ENCODE data around the gene HPS4.
A peak's percentile ranks its signal among the peaks of the same experiment; 100 is the strongest.

Gene HPS4

DNA sequence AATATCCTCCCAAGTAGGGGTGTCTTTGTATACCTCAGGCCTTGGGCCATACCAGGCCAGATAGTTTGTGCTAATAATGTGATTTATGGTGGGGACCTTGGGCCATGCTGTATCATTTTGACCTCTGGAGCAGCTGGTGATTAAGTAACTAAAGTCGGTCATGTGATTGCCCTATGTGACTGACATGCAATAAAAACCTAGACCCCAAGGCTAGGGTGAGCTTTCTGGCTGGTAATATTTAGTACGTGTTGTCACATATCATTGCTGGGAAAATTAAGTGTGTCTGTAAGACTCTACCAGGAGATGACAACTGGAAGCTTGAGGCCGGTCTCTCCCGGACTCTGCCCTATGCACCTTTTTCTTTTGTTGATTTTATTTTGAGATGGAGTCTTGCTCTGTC lies 41.3 kb upstream of the HPS4 start:
- POLR2A ChIA-PET = no interaction called here

DNA sequence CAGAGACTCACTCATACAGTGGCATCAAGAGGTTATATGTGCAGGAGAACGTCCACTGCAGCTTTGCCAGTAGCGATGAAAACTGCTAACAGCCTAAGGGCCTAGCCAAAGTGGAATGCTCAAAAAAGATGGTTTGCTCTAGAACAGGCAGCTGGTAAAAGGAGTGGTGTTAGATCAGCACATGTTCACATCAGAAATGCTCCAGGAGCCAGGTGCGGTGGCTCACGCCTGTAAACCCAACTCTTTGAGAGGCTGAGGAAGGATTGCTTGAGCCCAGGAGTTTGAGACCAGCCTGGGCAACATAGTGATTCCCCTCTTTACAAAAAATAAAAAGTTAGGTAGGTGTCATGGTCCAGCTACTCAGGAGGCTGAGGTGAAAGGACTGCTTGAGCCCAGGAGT lies 39.0 kb upstream of the HPS4 start:
- no peak for DNase-seq
- Histone ChIP-seq H3K9me3 (ENCODE audit: control extremely low read depth in 1 of 5, control insufficient read depth in 4 of 5, insufficient read depth in 2 of 5, low read depth in 1 of 5, low read length in 4 of 5) (no peaks in the 10 kb centered on the region), H3K4me3 (ENCODE audit: control insufficient read depth in 1 of 7, extremely low read depth in 1 of 7, insufficient read depth in 4 of 7, low read depth in 2 of 7, low read length in 6 of 7) (no peak overlapping the region), H3K4me1 (ENCODE audit: control extremely low read depth in 1 of 4, control insufficient read depth in 4 of 4, insufficient read depth in 4 of 4, low read length in 3 of 4) (no peaks in the 10 kb centered on the region), H3K27ac (ENCODE audit: insufficient read depth in 1 of 2, low read depth in 1 of 2, low read length in 2 of 2, poor library complexity in 1 of 2, severe bottlenecking in 2 of 2) (no peak overlapping the region), H3K27me3 (replicated peaks in 2 of 5; ENCODE audit: control insufficient read depth in 4 of 5, insufficient read depth in 5 of 5, low read length in 4 of 5) (no peaks in the 10 kb centered on the region), H3K36me3 (ENCODE audit: control insufficient read depth in 4 of 4, insufficient read depth in 4 of 4, low read length in 3 of 4) (peaks cover 8 to 33% (median 20%) of the 10 kb centered on the region in 4 experiments)
- POLR2A ChIA-PET = no interaction called here
- WGBS (ENCODE audit: insufficient coverage) = 100% methylated on average over 4 of the region's 4 CpGs
- CTCF ChIA-PET = interaction anchor here (1.2 to 2.3 kb wide), 3 partner anchors 20 to 143 kb away, joined by 3 to 8 read pairs (median 4); no protein-coding TSS in a partner anchor

More for the DNA sequence above, 41.3 kb upstream of the HPS4 start:
- 100% methylated on average over 4 of the region's 4 CpGs for WGBS (ENCODE audit: insufficient coverage)
- H3K9me3 ChIP-seq (ENCODE audit: control extremely low read depth in 1 of 5, control insufficient read depth in 4 of 5, insufficient read depth in 2 of 5, low read depth in 1 of 5, low read length in 4 of 5) = no peaks in the 10 kb centered on the region
- CTCF ChIA-PET = interaction anchor here (1.4 kb wide), 1 partner anchor 108 kb away, joined by 3 read pairs; no protein-coding TSS in a partner anchor
- H3K4me3 ChIP-seq (ENCODE audit: control insufficient read depth in 1 of 7, extremely low read depth in 1 of 7, insufficient read depth in 4 of 7, low read depth in 2 of 7, low read length in 6 of 7) = no peak overlapping the region
- H3K27ac ChIP-seq (ENCODE audit: insufficient read depth in 1 of 2, low read depth in 1 of 2, low read length in 2 of 2, poor library complexity in 1 of 2, severe bottlenecking in 2 of 2) = no peak overlapping the region
- no peak for DNase-seq
- H3K27me3 ChIP-seq (replicated peaks in 2 of 5; ENCODE audit: control insufficient read depth in 4 of 5, insufficient read depth in 5 of 5, low read length in 4 of 5) = no peaks in the 10 kb centered on the region
- peaks cover 14 to 50% (median 34%) of the 10 kb centered on the region in 4 experiments for H3K36me3 ChIP-seq (ENCODE audit: control insufficient read depth in 4 of 4, insufficient read depth in 4 of 4, low read length in 3 of 4)
- no peaks in the 10 kb centered on the region for H3K4me1 ChIP-seq (ENCODE audit: control extremely low read depth in 1 of 4, control insufficient read depth in 4 of 4, insufficient read depth in 4 of 4, low read length in 3 of 4)

GRCh38 chr22:26522012-26522411 lies 38.4 kb upstream of the HPS4 start:
- no CpG with 5 or more reads among the region's 2 CpGs for WGBS (ENCODE audit: insufficient coverage)
- Histone ChIP-seq H3K27ac (ENCODE audit: insufficient read depth in 1 of 2, low read depth in 1 of 2, low read length in 2 of 2, poor library complexity in 1 of 2, severe bottlenecking in 2 of 2) (no peak overlapping the region), H3K36me3 (ENCODE audit: control insufficient read depth in 4 of 4, insufficient read depth in 4 of 4, low read length in 3 of 4) (peaks cover 4 to 27% (median 15%) of the 10 kb centered on the region in 4 experiments), H3K27me3 (replicated peaks in 2 of 5; ENCODE audit: control insufficient read depth in 4 of 5, insufficient read depth in 5 of 5, low read length in 4 of 5) (no peaks in the 10 kb centered on the region), H3K4me3 (ENCODE audit: control insufficient read depth in 1 of 7, extremely low read depth in 1 of 7, insufficient read depth in 4 of 7, low read depth in 2 of 7, low read length in 6 of 7) (no peak overlapping the region), H3K9me3 (ENCODE audit: control extremely low read depth in 1 of 5, control insufficient read depth in 4 of 5, insufficient read depth in 2 of 5, low read depth in 1 of 5, low read length in 4 of 5) (no peaks in the 10 kb centered on the region), H3K4me1 (ENCODE audit: control extremely low read depth in 1 of 4, control insufficient read depth in 4 of 4, insufficient read depth in 4 of 4, low read length in 3 of 4) (no peaks in the 10 kb centered on the region)
- ChIA-PET POLR2A (no interaction called here), CTCF (interaction anchor here (1.2 to 2.3 kb wide), 2 partner anchors 19 to 38 kb away, joined by 3 to 8 read pairs; no protein-coding TSS in a partner anchor)
- DNase-seq = no peak

DNA sequence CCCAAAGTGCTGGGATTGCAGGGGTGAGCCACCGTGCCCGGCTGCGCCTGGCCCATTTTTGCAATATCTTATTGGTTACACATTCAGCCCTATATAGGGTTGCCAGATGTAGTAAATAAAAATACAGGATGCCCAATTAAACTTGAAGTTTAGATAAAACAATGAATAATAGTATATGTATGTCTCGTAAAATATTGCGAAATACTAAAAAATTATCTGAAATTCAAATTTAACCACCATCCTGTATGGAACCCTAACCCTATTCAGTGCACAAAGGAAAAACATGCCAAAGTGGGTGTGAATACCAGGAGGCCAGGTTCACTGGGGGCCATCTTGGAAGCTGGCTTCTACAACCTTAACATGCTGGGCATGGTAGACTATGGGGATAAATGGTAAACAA lies 33.8 kb upstream of the HPS4 start:
- Histone ChIP-seq H3K36me3 (ENCODE audit: control insufficient read depth in 4 of 4, insufficient read depth in 4 of 4, low read length in 3 of 4) (peaks cover 0 to 3% (median 0%) of the 10 kb centered on the region in 4 experiments), H3K9me3 (ENCODE audit: control extremely low read depth in 1 of 5, control insufficient read depth in 4 of 5, insufficient read depth in 2 of 5, low read depth in 1 of 5, low read length in 4 of 5) (no peaks in the 10 kb centered on the region), H3K27me3 (replicated peaks in 2 of 5; ENCODE audit: control insufficient read depth in 4 of 5, insufficient read depth in 5 of 5, low read length in 4 of 5) (no peaks in the 10 kb centered on the region), H3K27ac (ENCODE audit: insufficient read depth in 1 of 2, low read depth in 1 of 2, low read length in 2 of 2, poor library complexity in 1 of 2, severe bottlenecking in 2 of 2) (no peak overlapping the region), H3K4me3 (ENCODE audit: control insufficient read depth in 1 of 7, extremely low read depth in 1 of 7, insufficient read depth in 4 of 7, low read depth in 2 of 7, low read length in 6 of 7) (no peak overlapping the region), H3K4me1 (ENCODE audit: control extremely low read depth in 1 of 4, control insufficient read depth in 4 of 4, insufficient read depth in 4 of 4, low read length in 3 of 4) (peaks cover 3 to 12% (median 10%) of the 10 kb centered on the region in 4 experiments)
- CTCF ChIA-PET = interaction anchor here (0.7 kb wide), 1 partner anchor 101 kb away, joined by 3 read pairs; no protein-coding TSS in a partner anchor
- DNase-seq = no peak
- WGBS (ENCODE audit: insufficient coverage) = 80% methylated on average over 1 of the region's 5 CpGs
- POLR2A ChIA-PET = no interaction called here

DNA sequence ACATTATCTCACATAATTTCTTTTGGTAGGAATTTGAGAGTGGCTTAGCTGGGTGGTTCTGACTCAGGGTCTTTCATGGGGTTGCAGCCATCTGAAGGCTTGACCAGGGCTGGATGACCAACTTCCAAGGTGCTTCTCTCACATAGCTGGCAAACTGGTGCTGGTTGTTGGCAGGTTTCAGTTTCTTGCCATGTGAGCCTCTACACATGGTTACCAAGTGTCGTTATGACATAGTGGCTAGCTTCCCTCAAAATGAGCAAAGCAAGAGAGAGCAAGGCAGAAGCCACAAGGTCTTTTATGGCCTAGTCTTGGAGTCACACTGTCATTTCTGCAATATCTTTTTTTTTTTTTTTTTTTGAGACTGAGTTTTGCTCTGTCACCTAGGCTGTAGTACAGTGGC lies 32.9 kb upstream of the HPS4 start:
- DNase-seq = peak in 1 of 3 donors; percentile 7
- ChIA-PET POLR2A (interaction anchor here (0.7 kb wide), 1 partner anchor 333 kb away, joined by 12 read pairs; no protein-coding TSS in a partner anchor), CTCF (interaction anchor here (0.6 to 1.2 kb wide), 3 partner anchors 11 to 45 kb away, joined by 3 to 6 read pairs (median 4); no protein-coding TSS in a partner anchor)
- H3K4me1 ChIP-seq (ENCODE audit: control extremely low read depth in 1 of 4, control insufficient read depth in 4 of 4, insufficient read depth in 4 of 4, low read length in 3 of 4) = peaks cover 8 to 16% (median 16%) of the 10 kb centered on the region in 4 experiments
- H3K9me3 ChIP-seq (ENCODE audit: control extremely low read depth in 1 of 5, control insufficient read depth in 4 of 5, insufficient read depth in 2 of 5, low read depth in 1 of 5, low read length in 4 of 5) = no peaks in the 10 kb centered on the region
- H3K4me3 ChIP-seq (ENCODE audit: control insufficient read depth in 1 of 7, extremely low read depth in 1 of 7, insufficient read depth in 4 of 7, low read depth in 2 of 7, low read length in 6 of 7) = no peak overlapping the region
- H3K27me3 ChIP-seq (replicated peaks in 2 of 5; ENCODE audit: control insufficient read depth in 4 of 5, insufficient read depth in 5 of 5, low read length in 4 of 5) = no peaks in the 10 kb centered on the region
- H3K27ac ChIP-seq (ENCODE audit: insufficient read depth in 1 of 2, low read depth in 1 of 2, low read length in 2 of 2, poor library complexity in 1 of 2, severe bottlenecking in 2 of 2) = no peak overlapping the region
- H3K36me3 ChIP-seq (ENCODE audit: control insufficient read depth in 4 of 4, insufficient read depth in 4 of 4, low read length in 3 of 4) = peaks cover 0 to under 1% (median 0%) of the 10 kb centered on the region in 4 experiments
- WGBS (ENCODE audit: insufficient coverage) = 100% methylated on average over 1 of the region's 1 CpG

DNA sequence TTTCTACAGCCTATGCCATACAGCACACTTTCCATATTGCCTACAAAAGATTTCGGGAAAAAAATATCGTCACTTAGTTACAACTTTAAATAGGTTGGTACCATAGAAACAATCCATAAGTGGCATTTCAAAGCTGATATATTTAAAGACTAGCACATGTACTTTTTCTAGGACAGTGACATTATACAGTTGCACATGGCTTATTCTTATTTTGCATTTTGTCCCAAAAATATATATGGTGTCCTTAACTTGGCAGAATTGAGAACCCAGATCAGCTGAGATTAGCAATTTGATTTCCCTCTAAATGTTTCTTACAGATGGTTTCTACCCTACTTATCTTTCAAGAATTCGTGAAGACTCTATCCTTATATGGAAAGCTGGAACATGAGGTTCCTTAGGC lies 32.3 kb upstream of the HPS4 start:
- no peaks in the 10 kb centered on the region for H3K36me3 ChIP-seq (ENCODE audit: control insufficient read depth in 4 of 4, insufficient read depth in 4 of 4, low read length in 3 of 4)
- no peak overlapping the region for H3K27ac ChIP-seq (ENCODE audit: insufficient read depth in 1 of 2, low read depth in 1 of 2, low read length in 2 of 2, poor library complexity in 1 of 2, severe bottlenecking in 2 of 2)
- WGBS (ENCODE audit: insufficient coverage) = no CpG with 5 or more reads among the region's 3 CpGs
- ChIA-PET POLR2A (interaction anchor here (0.7 kb wide), 1 partner anchor 333 kb away, joined by 12 read pairs; no protein-coding TSS in a partner anchor), CTCF (interaction anchor here (0.6 to 1.2 kb wide), 4 partner anchors 11 to 1078 kb away, joined by 3 to 6 read pairs (median 4); no protein-coding TSS in a partner anchor)
- H3K9me3 ChIP-seq (ENCODE audit: control extremely low read depth in 1 of 5, control insufficient read depth in 4 of 5, insufficient read depth in 2 of 5, low read depth in 1 of 5, low read length in 4 of 5) = no peaks in the 10 kb centered on the region
- no peaks in the 10 kb centered on the region for H3K27me3 ChIP-seq (replicated peaks in 2 of 5; ENCODE audit: control insufficient read depth in 4 of 5, insufficient read depth in 5 of 5, low read length in 4 of 5)
- H3K4me1 ChIP-seq (ENCODE audit: control extremely low read depth in 1 of 4, control insufficient read depth in 4 of 4, insufficient read depth in 4 of 4, low read length in 3 of 4) = peaks cover 10 to 21% (median 20%) of the 10 kb centered on the region in 4 experiments
- no peak for DNase-seq
- no peak overlapping the region for H3K4me3 ChIP-seq (ENCODE audit: control insufficient read depth in 1 of 7, extremely low read depth in 1 of 7, insufficient read depth in 4 of 7, low read depth in 2 of 7, low read length in 6 of 7)

DNA sequence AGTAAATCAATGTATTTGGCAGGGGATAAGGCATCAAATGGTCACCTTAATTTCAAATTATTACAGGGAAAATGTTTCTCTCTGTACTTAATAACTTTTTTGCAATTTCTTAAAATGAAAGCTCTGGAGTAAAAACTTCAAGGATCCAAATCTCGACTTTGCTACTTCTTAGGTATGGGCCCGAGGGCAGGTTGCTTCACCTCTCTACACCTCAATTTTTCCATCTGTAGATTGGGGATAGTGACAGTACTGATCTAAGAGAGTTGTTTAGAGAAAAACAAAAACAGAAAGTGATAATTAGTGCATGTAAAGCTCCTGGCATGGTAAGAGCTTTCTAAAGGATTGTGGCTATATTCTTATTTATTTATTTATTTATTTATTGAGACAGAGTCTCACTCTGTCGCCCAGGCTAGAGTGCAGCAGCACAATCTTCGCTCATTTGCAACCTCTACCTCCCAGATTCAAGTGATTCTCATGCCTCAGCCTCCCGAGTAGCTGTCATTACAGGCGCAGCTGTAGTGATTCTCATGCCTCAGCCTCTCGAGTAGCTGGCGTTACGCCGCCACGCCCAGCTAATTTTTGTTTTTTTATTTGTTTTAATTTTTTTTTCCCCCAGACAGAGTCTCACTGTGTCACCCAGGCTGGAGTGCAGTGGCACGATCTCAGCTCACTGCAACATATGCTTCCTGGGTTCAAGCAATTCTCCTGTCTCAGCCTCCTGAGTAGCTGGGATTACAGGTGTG lies 31.0 kb upstream of the HPS4 start:
- Histone ChIP-seq H3K36me3 (ENCODE audit: control insufficient read depth in 4 of 4, insufficient read depth in 4 of 4, low read length in 3 of 4) (peaks cover 3 to 8% (median 6%) of the 10 kb centered on the region in 4 experiments), H3K9me3 (ENCODE audit: control extremely low read depth in 1 of 5, control insufficient read depth in 4 of 5, insufficient read depth in 2 of 5, low read depth in 1 of 5, low read length in 4 of 5) (no peaks in the 10 kb centered on the region), H3K27me3 (replicated peaks in 2 of 5; ENCODE audit: control insufficient read depth in 4 of 5, insufficient read depth in 5 of 5, low read length in 4 of 5) (no peaks in the 10 kb centered on the region), H3K27ac (ENCODE audit: insufficient read depth in 1 of 2, low read depth in 1 of 2, low read length in 2 of 2, poor library complexity in 1 of 2, severe bottlenecking in 2 of 2) (no peak overlapping the region), H3K4me3 (ENCODE audit: control insufficient read depth in 1 of 7, extremely low read depth in 1 of 7, insufficient read depth in 4 of 7, low read depth in 2 of 7, low read length in 6 of 7) (no peak overlapping the region), H3K4me1 (ENCODE audit: control extremely low read depth in 1 of 4, control insufficient read depth in 4 of 4, insufficient read depth in 4 of 4, low read length in 3 of 4) (peaks cover 10 to 22% (median 20%) of the 10 kb centered on the region in 4 experiments)
- ChIA-PET CTCF (no interaction called here), POLR2A (no interaction called here)
- DNase-seq = no peak
- WGBS (ENCODE audit: insufficient coverage) = 99% methylated on average over 7 of the region's 12 CpGs

Data from common myeloid progenitor, CD34-positive (primary cell).